MCF 10A (cell line): Measurements from ENCODE around the gene HECTD2. TPM values are rescaled to one million over a fixed set of nuclear protein-coding genes. Genes with fewer than 3 reads are reported as not detected.
"Not testable (repeated sequence)": the region's sequence is repeated elsewhere in the genome, so short reads cannot be mapped to it uniquely, and the experiment has no call there.

Experiments
- BruUV-seq: library from RNA; stranded (reverse); fragments of 400-500 nt; replicated peaks from 2 replicates; lab custom pipeline; 2021; lab: Mats Ljungman, UMichigan
- CTCF ChIA-PET: fragments of 300-600 bp; sonication (Branson Sonifier 250); formaldehyde crosslinking; extraction: SDS; loops from one replicate; lab custom pipeline; 2021; ENCODE audit warnings: antibody characterized with exemption, inconsistent platforms; lab: Yijun Ruan, JAX
- POLR2A ChIA-PET: fragments of 300-600, 350-650 bp; sonication (Branson Sonifier 250); formaldehyde crosslinking; extraction: SDS; loops from one replicate; lab custom pipeline; 2020; ENCODE audit warnings: antibody characterized with exemption, inconsistent platforms; lab: Yijun Ruan, JAX
- DNase-seq: peaks from one replicate; pipeline ENCODE4 v3.0.0-alpha.2; 2018; ENCODE audit not compliant: unreplicated experiment
- H3K27ac Mint-ChIP-seq: one replicate; pipeline ENCODE4 v1.8.0; 2022; ENCODE audit warnings: mild to moderate bottlenecking, low read depth, mixed read lengths; ENCODE audit not compliant: unreplicated experiment
- H3K27me3 Mint-ChIP-seq: one replicate; pipeline ENCODE4 v1.8.0; 2022; ENCODE audit warnings: mixed read lengths; ENCODE audit not compliant: insufficient read depth, unreplicated experiment
- H3K36me3 Mint-ChIP-seq: one replicate; pipeline ENCODE4 v1.8.0; 2022; ENCODE audit warnings: mild to moderate bottlenecking, moderate library complexity, mixed read lengths; ENCODE audit not compliant: insufficient read depth, unreplicated experiment
- H3K4me1 Mint-ChIP-seq: one replicate; pipeline ENCODE4 v1.8.0; 2022; ENCODE audit warnings: mixed read lengths; ENCODE audit not compliant: insufficient read depth, unreplicated experiment
- H3K4me3 Mint-ChIP-seq: one replicate; pipeline ENCODE4 v1.8.0; 2022; ENCODE audit warnings: mild to moderate bottlenecking, moderate library complexity, mixed read lengths; ENCODE audit not compliant: unreplicated experiment
- H3K9me3 Mint-ChIP-seq: one replicate; pipeline ENCODE4 v1.8.0; 2022; ENCODE audit warnings: mixed read lengths; ENCODE audit not compliant: unreplicated experiment
- CTCF ChIP-seq: fragments of 200-600 bp; IDR thresholded peaks from one replicate; pipeline ENCODE4 v1.8.0; 2022; ENCODE audit warnings: antibody characterized with exemption, mild to moderate bottlenecking; ENCODE audit not compliant: unreplicated experiment
- intact Hi-C: fragments of 100-400 bp; cut with micrococcal nuclease; formaldehyde crosslinking; loops from 2 replicates; pipeline ENCODE4 v1.14.1; 2022
- total RNA-seq: library from RNA; stranded (reverse); gene quantifications from 2 replicates; pipeline ENCODE4 v1.2.3, GENCODE V29; 2022

Gene HECTD2
- total RNA-seq, 1 experiment from 2014 or later = 5.9 TPM

DNA sequence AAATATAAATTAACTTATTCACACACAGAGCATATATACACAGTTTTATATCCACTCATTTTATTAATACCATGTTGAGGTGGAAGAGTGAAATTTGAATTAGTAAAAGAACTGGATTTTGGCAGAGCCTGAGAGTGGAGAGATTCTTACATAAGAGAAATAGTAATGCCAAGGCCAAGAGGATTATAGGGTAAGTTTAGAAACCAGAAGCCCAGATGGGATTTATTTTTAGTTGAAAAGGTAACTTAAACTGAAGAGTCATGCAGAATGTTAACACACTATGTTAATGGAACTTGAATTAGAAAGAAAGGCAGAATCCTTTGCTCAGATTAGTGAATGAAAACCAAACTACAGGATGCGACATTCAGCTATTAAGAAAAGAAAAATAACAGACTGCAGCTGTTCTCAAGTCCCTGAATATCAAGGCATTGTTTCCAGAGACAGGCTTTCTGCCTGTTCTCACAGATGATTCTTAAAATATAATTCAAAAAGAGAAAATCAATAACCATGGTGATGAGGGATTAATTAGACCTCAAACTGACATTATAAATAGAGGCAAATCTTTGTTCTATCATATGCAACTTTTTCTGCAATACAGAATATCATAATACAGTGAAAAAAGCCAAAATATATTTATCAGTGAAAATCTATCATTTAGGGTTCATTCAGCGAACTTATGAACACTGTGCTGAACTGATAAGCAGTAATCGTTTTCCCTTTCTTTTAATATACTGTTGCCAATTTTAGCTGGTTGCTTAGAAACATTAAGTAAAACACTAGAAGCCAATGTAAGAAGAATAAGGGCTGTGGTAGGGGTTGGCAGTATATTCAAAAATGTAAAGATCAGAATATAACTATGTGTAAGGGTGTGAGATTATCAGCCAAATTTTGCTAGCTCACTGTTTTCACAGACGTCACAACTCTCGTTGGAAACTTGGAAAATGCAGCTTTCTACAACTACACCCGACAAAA is 34.4 kb downstream of the HECTD2 start:
- Mint-ChIP-seq H3K36me3 (no peaks in the 10 kb centered on the region), H3K27ac (no peak overlapping the region), H3K27me3 (no peaks in the 10 kb centered on the region)

DNA sequence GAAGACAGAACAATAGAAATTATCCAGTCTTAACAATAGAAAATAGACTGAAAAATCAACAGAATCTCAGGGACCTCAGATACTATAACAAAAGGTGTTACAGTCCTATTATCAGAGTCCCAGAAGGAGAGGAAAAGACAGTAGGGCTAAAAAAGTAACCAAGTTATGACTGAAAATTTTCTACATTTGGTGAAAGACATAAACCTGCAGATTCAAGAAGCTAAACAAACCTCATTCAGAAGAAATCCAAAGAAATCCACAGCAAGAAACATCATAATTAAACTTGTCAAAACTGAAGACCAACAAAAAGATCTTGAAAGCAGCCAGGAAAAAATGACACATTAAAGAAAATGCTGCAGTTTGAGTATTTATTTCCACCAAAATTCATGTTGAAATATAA is 41.9 kb downstream of the HECTD2 start:
- ChIA-PET CTCF (no interaction called here), POLR2A (no interaction called here)
- TF ChIP-seq CTCF = no peak
- no peak overlapping the region for H3K27ac Mint-ChIP-seq
- no peaks in the 10 kb centered on the region for H3K4me1 Mint-ChIP-seq
- intact Hi-C loops = no loop called here
- H3K36me3 Mint-ChIP-seq = no peaks in the 10 kb centered on the region
- no peaks in the 10 kb centered on the region for H3K27me3 Mint-ChIP-seq
- BruUV-seq = no TSS peak
- H3K4me3 Mint-ChIP-seq = no peak overlapping the region
- H3K9me3 Mint-ChIP-seq = peaks cover 16% of the 10 kb centered on the region
- no peak for DNase-seq

More for the DNA sequence above, 34.4 kb downstream of the HECTD2 start:
- BruUV-seq = no TSS peak
- intact Hi-C loops = no loop called here
- no peak for TF ChIP-seq CTCF
- no peak overlapping the region for H3K4me3 Mint-ChIP-seq
- ChIA-PET CTCF (interaction anchor here (1.0 kb wide), 1 partner anchor 26 kb away, joined by 3 read pairs; no protein-coding TSS in a partner anchor), POLR2A (no interaction called here)
- DNase-seq = no peak
- H3K4me1 Mint-ChIP-seq = no peaks in the 10 kb centered on the region
- H3K9me3 Mint-ChIP-seq = no peaks in the 10 kb centered on the region

GRCh38 chr10:91453535-91453934 is 43.4 kb downstream of the HECTD2 start:
- Mint-ChIP-seq H3K4me1 (no peaks in the 10 kb centered on the region), H3K27me3 (no peaks in the 10 kb centered on the region), H3K36me3 (no peaks in the 10 kb centered on the region), H3K27ac (no peak overlapping the region), H3K4me3 (no peak overlapping the region), H3K9me3 (peaks cover 16% of the 10 kb centered on the region)
- POLR2A ChIA-PET = no interaction called here
- no TSS peak for BruUV-seq
- CTCF ChIA-PET = no interaction called here
- intact Hi-C loops = no loop called here
- TF ChIP-seq CTCF = no peak
- no peak for DNase-seq

DNA sequence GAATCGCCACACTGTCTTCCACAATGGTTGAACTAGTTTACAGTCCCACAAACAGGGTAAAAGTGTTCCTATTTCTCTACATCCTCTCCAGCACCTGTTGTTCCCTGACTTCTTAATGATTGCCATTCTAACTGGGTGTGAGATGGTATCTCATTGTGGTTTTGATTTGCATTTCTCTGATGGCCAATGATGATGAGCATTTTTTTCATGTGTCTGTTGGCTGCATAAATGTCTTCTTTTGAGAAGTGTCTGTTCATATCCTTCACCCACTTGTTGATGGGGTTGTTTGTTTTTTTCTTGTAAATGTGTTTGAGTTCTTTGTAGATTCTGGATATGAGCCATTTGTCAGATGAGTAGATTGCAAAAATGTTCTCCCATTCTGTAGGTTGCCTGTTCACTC is 45.0 kb downstream of the HECTD2 start:
- H3K27ac Mint-ChIP-seq, CTCF ChIA-PET, H3K27me3 Mint-ChIP-seq, H3K4me1 Mint-ChIP-seq, POLR2A ChIA-PET, BruUV-seq, H3K4me3 Mint-ChIP-seq, DNase-seq, intact Hi-C loops, H3K36me3 Mint-ChIP-seq: not testable (repeated sequence)
- H3K9me3 Mint-ChIP-seq = peaks cover 16% of the 10 kb centered on the region
